ENCODE data around the gene BCLAF3.

DNA sequence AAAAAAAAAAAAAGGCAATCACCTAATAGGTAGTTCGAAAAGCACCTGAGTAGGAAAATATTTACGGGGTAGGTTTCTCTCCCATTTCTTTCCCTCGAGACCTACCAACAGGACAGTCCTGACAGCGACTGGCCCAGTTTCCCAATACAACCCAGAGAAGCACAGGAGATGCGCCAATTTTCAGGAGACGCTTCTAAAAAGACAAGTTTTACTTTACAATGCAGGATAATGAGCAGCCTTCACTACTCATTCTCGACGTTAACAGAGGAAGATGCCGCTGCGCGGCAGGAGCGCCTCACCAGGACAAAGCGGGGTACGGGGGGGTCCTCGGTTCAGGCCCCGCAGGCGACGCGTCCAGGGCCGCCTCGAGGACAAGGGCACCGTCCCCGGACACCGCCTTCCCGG is 708 bp downstream of the BCLAF3 start:
- TF ChIP-seq CTCF (IDR thresholded peaks at IDR 0.05), result no peak
- no peak for TF ChIP-seq POLR2A (IDR thresholded peaks at IDR 0.05)
